ENCODE data around the gene RAB11FIP5.

DNA sequence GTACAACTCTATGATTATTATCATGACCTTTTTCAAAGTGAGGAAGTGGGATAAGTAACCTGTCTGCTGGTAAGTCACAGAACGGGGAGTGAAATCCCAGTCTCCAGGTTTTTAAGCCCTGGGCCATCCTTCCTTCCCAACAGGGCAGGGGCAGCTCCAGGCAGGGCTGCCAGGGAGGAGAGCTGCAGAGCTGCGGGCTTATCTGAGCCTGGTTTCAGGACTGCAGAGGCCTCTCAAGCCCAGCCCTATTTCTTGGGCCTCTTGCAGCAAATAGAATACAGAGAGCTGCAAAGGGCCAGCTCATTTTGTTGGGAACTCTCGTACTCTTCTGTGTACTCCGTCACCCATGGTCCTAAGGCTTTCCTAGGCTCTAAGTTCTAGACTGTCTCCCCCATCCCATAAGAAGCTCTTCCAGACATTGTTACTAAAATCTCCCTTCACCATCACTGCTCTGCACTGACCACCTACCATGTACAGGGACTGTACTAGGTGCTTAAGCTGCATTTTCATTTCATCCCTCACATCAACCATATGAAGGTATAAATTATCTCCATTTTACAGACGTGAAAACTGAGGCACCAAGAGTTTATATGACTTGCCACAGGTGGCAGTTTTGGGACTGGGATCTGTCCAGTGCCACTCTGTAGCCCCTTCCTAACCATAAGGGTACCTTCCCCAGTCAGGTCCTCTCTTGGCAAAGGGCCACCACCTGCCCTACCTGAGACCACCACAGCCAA, 3.1 kb downstream of the RAB11FIP5 start:
- TF ChIP-seq POLR2A (IDR thresholded peaks at IDR 0.05) = no peak
- no peak for TF ChIP-seq POLR2AphosphoS5 (IDR thresholded peaks at IDR 0.05; ENCODE audit: insufficient read depth in 1 of 2, low read depth in 1 of 2)
